Measurements from ENCODE around the gene CLGN.

The CLGN gene

DNA sequence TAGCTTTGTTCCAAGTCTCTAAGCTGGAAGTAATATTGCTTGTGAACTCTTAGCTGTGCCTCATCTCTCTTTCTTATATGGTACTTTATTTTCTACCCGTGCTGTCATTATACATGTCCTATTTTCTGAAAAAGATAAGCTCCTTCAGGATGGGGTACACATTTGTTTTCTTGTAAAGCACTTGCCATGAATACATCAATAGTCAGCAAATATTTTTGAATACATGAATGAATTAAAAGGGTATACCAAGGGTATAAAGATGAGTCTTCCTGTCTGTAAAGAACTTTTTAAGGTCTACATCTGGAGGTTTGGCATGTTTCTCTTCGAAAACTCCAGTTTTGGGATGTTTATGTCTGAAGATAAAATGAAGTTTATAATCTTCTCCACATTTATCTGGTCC is 27.3 kb downstream of the CLGN start:
- no peaks in the 10 kb centered on the region for H3K36me3 Mint-ChIP-seq (ENCODE audit: low read depth)
- H3K4me1 Mint-ChIP-seq = no peaks in the 10 kb centered on the region
- H3K27me3 Mint-ChIP-seq (ENCODE audit: low read depth) = no peaks in the 10 kb centered on the region
- TF ChIP-seq, protein P1, sequence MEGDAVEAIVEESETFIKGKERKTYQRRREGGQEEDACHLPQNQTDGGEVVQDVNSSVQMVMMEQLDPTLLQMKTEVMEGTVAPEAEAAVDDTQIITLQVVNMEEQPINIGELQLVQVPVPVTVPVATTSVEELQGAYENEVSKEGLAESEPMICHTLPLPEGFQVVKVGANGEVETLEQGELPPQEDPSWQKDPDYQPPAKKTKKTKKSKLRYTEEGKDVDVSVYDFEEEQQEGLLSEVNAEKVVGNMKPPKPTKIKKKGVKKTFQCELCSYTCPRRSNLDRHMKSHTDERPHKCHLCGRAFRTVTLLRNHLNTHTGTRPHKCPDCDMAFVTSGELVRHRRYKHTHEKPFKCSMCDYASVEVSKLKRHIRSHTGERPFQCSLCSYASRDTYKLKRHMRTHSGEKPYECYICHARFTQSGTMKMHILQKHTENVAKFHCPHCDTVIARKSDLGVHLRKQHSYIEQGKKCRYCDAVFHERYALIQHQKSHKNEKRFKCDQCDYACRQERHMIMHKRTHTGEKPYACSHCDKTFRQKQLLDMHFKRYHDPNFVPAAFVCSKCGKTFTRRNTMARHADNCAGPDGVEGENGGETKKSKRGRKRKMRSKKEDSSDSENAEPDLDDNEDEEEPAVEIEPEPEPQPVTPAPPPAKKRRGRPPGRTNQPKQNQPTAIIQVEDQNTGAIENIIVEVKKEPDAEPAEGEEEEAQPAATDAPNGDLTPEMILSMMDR (IDR thresholded peaks at IDR 0.05; ENCODE audit: unreplicated experiment in 3 of 3) = no peak
- H3K4me3 Mint-ChIP-seq = no peak overlapping the region
- H3K27ac Mint-ChIP-seq = no peak overlapping the region
- no peaks in the 10 kb centered on the region for H3K9me3 Mint-ChIP-seq

DNA sequence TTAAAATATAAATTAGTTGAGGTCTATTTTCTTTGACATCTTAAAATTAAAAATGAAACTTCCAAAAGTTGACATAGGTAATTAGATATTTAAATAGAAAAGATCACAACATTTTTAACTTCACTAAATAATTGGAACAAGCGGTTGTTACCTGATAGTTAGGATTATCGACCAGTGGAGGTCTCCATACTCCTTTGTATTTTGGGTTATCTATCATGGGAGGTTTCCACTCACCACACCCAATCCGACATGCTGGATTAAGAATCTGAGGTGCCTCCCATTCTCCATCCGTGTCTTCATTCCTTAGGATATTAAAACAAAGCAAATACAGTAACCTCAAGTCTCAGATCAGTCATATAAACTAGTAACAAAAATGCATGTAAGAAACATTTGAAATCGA is 31.8 kb downstream of the CLGN start:
- no peak overlapping the region for H3K4me3 Mint-ChIP-seq
- H3K27me3 Mint-ChIP-seq (ENCODE audit: low read depth) = no peaks in the 10 kb centered on the region
- H3K27ac Mint-ChIP-seq = no peak overlapping the region
- no peaks in the 10 kb centered on the region for H3K4me1 Mint-ChIP-seq
- TF ChIP-seq, protein P1 (IDR thresholded peaks at IDR 0.05; ENCODE audit: unreplicated experiment in 3 of 3) = no peak
- H3K9me3 Mint-ChIP-seq = no peaks in the 10 kb centered on the region
- H3K36me3 Mint-ChIP-seq (ENCODE audit: low read depth) = no peaks in the 10 kb centered on the region

DNA sequence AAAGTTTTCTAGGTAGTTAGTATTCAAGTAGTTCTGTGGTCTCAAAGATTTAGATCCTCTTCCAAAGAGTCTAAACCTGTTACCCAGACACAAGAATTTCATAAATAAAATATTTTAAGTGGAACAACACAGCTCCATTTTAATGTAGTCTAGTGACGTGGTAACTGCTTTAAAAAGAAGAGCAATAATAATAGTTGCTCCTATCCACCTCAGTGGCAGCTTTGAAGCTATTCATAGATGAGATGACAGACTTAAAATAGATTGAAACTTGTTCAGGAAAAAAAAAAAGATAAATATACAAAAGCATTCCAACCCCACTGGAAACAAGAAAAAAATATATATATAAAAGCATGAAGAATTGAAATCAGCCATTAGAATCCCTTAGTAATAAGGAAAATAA is 39.4 kb downstream of the CLGN start:
- H3K27ac Mint-ChIP-seq = no peak overlapping the region
- peaks cover 4% of the 10 kb centered on the region for H3K36me3 Mint-ChIP-seq (ENCODE audit: low read depth)
- no peak overlapping the region for H3K4me3 Mint-ChIP-seq
- H3K9me3 Mint-ChIP-seq = no peaks in the 10 kb centered on the region
- H3K4me1 Mint-ChIP-seq = no peaks in the 10 kb centered on the region
- TF ChIP-seq, protein P1 (IDR thresholded peaks at IDR 0.05; ENCODE audit: unreplicated experiment in 3 of 3) = no peak
- no peaks in the 10 kb centered on the region for H3K27me3 Mint-ChIP-seq (ENCODE audit: low read depth)

DNA sequence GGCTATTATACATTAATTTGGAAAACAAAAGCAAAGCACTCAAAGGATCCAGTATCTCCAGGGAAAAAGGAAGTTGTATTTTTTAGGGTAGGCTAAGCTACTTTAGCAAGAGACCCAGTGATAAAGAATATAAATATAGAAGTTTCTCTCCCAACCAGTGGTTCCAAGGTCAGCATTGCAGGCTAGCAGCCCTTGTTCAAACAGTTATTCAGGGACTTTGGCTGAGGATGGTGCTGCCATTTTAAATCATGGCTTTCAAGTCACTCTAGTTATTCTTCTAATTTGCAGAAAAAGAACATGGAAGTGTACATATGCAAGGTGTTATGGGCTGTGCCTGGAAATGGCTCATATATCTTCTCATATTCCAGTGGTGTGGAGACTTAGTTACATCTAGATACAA is 44.7 kb downstream of the CLGN start:
- TF ChIP-seq, protein P1 (IDR thresholded peaks at IDR 0.05; ENCODE audit: unreplicated experiment in 3 of 3) = no peak
- Mint-ChIP-seq H3K4me3 (no peak overlapping the region), H3K27ac (no peak overlapping the region), H3K27me3 (ENCODE audit: low read depth) (no peaks in the 10 kb centered on the region), H3K36me3 (ENCODE audit: low read depth) (peaks cover 35% of the 10 kb centered on the region), H3K9me3 (no peaks in the 10 kb centered on the region), H3K4me1 (no peaks in the 10 kb centered on the region)

DNA sequence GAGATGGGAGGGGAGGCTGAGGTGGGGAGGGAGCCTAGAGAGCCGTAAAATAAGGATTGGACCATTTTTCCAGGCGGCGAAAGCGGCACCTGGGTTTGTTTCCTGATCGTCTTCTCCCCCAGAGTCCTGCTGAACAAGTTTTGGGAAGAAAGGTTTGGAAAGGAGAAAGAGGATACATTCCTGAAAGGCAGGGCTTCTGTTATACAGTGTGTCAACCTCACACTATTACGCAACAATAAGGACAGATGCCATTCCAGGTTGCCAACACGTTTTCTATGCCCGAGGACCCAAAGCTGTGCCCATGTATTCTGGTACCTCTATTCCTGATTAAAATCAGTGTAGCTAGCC is 53.3 kb downstream of the CLGN start:
- H3K27me3 Mint-ChIP-seq (ENCODE audit: low read depth) = no peaks in the 10 kb centered on the region
- peaks cover 4% of the 10 kb centered on the region for H3K36me3 Mint-ChIP-seq (ENCODE audit: low read depth)
- TF ChIP-seq, protein P1 (IDR thresholded peaks at IDR 0.05; ENCODE audit: unreplicated experiment in 3 of 3) = no peak
- no peaks in the 10 kb centered on the region for H3K9me3 Mint-ChIP-seq
- H3K4me1 Mint-ChIP-seq = peaks cover 46% of the 10 kb centered on the region
- H3K27ac Mint-ChIP-seq = peak overlapping the region in 2 of 3 experiments; percentile 73 to 93
- peak overlapping the region in 2 of 3 experiments; percentile 94 to 95 for H3K4me3 Mint-ChIP-seq

DNA sequence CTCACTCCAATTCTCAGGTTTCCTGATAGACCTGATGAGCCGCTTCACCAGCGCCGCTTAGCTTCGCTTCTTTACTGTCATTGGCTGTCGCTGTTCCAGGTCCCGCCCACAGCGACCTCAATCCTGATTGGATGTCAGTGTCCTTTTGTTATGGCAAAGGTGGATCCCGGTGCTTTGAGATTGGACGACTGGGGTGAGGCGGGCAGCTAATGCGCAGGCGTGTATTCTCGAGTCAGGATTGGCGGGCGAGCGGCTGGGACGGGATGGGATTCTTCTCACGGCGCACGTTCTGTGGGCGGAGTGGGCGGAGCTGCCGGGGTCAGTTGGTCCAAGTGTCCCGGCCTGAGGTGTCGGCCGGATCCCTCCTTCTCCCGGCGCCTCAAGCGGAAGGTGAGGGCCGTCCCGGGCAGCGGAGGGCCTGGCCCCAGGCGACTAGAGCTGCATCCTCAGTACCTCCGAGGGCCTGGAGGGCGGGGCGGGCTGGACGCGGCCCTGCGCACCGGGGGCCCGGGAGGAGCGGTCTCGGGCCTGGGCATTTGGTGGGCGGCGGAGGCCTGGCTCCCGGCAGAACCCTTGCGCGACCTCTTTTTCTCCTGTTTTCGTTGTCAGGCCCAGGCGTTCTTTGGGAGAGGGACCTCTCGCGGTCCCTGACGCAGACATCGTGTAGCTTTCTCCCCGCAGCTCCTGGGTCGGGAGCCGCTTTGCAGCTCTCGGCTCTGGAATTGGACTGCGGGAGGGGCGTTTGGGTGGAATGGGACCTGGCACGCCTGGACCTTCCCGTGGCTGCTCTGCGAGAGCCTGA is 53.9 kb downstream of the CLGN start, which contains the start of gene SCOC:
Gene SCOC (plus strand): TSS at position 319 of the 802 bp plus-strand sequence. CDS start 5,525 bp downstream, outside the sequence.
- Mint-ChIP-seq H3K36me3 (ENCODE audit: low read depth) (no peaks in the 10 kb centered on the region), H3K4me3 (peak within 1 kb of the TSS in 2 of 3 experiments; percentile 94 to 95), H3K9me3 (no peaks in the 10 kb centered on the region), H3K27me3 (ENCODE audit: low read depth) (no peaks in the 10 kb centered on the region), H3K4me1 (peaks cover 46% of the 10 kb centered on the region), H3K27ac (peak within 1 kb of the TSS in 2 of 3 experiments; percentile 73 to 93)
- TF ChIP-seq, protein P1 (IDR thresholded peaks at IDR 0.05; ENCODE audit: unreplicated experiment in 3 of 3) = no peak
